Neural progenitor cell (in vitro differentiated cells): ENCODE data around the gene EVI5L.

ENCODE experiments used
- EZH2 ChIP-seq: fragments of 200-600 bp; sonication (generic); IDR thresholded peaks from 2 replicates; pipeline ENCODE4 v1.6.1; 2017; ENCODE audit warnings: antibody characterized with exemption, mild to moderate bottlenecking, moderate library complexity
- EZH2phosphoT487 ChIP-seq: fragments of 200-600 bp; sonication (generic); IDR thresholded peaks from 2 replicates; pipeline ENCODE4 v1.6.1; 2017; ENCODE audit warnings: antibody characterized with exemption
- TF ChIP-seq, protein P1 (sequence below): fragments of 200-600 bp; sonication (generic); IDR thresholded peaks from 2 replicates; pipeline ENCODE4 v1.5.1; 2017; ENCODE audit warnings: antibody characterized with exemption, mild to moderate bottlenecking

DNA sequence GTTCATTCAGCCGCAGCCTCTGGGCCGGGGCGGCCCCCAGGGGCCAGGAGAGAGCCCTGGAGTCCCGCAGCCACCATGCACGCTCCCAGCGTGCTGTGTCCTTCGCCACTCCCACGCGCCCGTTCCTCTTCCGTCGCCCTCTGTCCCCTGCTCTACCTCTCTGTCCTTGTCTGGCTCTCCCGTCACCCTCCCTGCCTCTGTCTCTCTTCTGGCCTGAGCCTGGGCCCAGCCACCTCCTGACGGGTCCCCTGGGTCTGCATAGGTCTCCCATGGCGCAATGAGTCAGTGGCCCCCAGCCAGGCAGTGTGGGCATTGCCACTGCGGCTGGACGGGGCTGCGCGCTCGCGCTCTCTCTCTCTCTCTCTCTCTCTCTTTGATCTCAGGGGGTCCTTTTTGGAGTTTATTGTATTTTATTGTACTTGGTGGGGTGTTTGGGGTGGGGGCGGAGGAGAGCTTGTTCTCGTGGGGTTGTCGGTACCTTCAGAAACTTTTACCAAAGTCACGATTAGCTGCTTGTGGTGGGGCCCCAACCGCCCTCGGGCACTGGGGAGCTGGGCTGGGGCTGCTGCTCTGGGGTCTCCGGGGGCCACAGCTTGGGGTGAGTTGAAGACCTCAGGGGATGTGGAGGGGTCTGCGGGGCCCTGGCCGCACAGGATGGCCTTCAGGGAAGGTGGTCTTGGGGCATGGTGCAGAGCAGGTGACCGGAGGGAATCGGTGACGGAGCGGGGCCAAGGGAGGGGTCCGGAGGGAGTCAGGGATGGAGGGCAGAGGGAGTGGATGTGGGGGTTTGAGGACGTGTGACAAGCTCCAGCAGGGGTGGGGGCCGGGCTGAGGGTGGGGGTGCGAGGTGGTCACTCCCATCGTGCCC is 82.9 kb downstream of the EVI5L start:
- TF ChIP-seq, protein P1, sequence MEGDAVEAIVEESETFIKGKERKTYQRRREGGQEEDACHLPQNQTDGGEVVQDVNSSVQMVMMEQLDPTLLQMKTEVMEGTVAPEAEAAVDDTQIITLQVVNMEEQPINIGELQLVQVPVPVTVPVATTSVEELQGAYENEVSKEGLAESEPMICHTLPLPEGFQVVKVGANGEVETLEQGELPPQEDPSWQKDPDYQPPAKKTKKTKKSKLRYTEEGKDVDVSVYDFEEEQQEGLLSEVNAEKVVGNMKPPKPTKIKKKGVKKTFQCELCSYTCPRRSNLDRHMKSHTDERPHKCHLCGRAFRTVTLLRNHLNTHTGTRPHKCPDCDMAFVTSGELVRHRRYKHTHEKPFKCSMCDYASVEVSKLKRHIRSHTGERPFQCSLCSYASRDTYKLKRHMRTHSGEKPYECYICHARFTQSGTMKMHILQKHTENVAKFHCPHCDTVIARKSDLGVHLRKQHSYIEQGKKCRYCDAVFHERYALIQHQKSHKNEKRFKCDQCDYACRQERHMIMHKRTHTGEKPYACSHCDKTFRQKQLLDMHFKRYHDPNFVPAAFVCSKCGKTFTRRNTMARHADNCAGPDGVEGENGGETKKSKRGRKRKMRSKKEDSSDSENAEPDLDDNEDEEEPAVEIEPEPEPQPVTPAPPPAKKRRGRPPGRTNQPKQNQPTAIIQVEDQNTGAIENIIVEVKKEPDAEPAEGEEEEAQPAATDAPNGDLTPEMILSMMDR, result no peak
- no peak for TF ChIP-seq EZH2
- no peak for TF ChIP-seq EZH2phosphoT487
